Stimulated activated CD4-positive, alpha-beta T cell treated with anti-CD3 and anti-CD28 coated beads, Interleukin-12 subunit alpha, Interleukin-12 subunit beta, amount 100 ng/mL, for 4 hours (primary cell): ENCODE measurements around the gene EPHX1.

Source experiments
- DNase-seq: peaks from one replicate; pipeline ENCODE4 v3.0.0-alpha.2; 2020

The EPHX1 gene

DNA sequence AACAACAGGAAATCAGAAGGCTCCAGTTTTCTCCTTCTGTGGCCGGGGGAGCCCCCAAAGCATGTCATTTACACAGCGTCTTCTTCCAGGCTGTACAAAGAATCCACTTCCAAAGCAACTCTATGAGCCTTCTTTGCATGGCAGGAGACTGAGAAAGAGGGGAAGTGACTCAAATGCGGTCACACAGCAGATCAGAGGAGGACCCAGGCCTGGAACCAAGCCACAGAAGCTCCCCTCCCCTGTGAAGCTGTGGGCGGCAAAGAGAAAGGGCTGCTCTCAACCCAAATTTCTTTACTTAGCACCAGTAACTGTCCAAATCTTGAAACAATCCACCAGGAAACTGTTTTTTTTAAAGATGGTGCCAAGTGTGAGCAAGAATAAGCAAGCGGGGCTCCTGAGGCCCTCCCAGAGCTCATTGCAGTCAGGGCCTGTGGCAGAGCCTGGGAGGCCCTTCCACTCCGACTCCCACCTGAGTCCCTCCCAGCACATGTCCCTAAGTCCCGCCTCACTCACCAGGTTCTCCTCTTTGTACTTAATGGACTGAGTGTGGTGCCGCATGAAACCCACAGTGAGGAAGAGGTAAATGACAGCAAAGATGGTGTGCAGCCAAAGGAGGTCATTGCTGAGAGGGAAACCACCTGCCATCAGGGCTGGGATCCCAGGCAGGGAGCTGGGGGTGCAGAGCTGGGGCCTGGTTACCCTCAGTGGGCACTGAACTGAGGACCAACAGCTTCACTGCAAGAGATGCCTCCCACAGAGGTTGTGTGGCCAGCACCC lies 56.3 kb downstream of the EPHX1 start:
- DNase-seq = peak; percentile 62

DNA sequence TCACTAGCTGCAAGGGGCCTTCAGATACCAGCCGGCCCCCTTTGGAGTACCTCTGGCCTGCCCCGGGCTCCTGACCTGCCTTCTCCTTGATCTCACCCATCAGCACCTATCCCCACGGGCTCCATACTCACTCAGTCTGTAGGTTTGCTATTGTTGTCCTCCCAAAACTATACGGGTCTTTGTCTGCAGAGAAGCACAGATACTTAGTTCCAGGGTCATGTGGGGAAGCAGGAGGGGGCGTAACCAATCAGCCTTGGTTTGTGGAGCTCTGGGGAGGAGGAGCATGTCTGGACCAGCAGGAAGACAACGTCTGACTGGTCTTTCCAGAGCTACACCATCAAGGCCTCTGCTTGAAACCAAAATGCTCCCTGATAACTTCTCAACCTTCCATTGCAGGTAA lies 57.1 kb downstream of the EPHX1 start:
- no peak for DNase-seq

DNA sequence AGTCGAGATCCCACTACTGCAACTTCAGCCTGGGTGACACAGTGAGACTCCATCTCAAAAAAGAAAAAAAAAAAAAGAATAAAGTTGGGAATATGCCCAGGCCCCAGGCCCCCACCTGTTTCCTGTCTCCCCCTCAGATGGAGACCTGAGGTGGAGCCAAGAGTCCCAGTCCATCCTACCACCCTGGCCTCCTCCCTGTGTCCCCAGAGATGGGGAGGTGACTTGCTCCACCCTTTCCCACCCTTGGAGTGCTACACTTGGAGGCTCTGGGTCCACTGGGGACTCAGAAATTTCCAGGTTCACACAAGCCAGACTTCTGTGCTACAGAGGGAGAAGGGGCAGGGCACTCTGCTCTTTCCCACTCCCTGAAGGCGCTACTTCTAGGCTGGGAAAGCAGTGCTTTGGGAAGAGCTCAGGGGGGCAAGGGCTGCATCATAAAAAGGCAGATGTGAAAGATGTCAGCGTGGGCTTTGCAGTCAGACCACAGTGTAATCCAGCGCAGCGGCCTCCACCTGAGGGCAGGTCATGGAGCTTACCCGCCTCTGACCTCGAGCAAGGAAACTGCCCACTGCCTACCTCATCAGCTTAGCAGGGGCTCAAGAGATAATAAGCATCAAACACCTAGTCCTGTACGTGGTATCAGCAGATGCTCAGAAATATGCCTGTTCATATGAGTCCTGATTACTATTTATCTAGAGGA lies 58.9 kb downstream of the EPHX1 start:
- no peak for DNase-seq

DNA sequence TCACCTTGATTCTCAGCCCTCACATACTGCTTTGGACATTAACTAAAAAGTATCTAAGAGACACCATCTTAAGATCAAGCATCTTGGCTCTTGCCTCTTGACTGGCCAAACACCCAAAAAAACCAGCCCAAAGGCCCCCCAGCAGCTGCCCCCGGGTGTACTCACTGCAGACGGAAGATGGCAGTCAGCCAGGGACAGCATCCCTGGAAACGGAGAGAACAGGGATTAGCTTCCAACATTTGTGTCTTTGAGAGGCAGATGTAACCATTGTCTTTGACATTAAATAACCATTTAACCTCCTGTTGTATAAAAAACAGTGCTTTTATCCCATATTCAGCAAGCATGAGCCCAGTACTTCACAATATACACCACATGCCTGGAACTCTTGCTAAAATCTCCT lies 61.0 kb downstream of the EPHX1 start:
- no peak for DNase-seq

DNA sequence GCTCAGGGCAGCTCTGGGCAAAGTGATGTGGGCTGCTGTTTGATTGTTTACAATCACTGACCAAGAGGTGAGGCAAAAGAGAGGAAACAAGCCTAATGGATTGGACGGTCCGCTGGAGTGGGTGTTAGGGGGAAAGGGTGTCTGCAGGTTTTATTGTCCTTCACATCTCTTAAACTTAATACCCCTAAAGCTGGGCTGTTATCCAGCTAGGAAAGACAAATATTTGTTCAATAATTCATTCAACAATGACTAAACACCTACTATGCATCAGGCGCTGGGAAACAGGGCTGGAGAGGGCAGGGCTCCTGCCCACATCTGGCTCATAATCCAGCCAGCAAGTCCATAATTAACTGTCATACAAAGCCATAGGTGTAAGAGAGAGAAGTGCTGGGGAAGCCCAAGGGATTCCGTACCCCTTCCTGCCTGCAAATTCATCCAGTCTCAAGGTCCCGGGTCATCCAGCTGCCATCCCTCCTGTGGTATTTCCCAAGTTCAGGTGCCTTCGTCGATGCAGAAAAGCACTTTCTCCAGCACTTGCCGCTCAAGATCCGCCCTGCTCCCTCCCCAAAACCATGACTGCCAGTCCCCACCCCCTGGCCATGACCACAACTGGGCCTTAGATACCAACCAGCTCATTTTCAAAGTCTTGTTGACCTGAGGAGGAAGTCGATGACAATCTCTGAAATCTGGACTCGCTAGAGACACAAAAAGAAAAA lies 61.6 kb downstream of the EPHX1 start:
- no peak for DNase-seq

DNA sequence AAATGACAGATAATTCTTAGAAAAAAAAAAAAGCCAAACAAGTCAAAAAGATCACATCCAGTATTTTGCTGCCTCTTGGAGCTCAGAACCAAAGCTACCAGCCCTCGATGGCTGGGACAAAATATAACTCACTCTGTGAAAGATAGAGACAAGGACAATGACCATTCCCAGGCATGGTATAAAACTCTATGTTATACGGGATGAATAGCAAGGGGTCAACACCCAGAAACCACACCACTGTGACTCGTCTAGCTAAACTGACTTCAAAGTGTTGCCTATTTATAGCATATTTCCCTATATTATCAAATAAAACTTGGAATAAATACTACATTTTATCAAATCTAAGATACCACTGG lies 62.1 kb downstream of the EPHX1 start:
- DNase-seq = no peak

DNA sequence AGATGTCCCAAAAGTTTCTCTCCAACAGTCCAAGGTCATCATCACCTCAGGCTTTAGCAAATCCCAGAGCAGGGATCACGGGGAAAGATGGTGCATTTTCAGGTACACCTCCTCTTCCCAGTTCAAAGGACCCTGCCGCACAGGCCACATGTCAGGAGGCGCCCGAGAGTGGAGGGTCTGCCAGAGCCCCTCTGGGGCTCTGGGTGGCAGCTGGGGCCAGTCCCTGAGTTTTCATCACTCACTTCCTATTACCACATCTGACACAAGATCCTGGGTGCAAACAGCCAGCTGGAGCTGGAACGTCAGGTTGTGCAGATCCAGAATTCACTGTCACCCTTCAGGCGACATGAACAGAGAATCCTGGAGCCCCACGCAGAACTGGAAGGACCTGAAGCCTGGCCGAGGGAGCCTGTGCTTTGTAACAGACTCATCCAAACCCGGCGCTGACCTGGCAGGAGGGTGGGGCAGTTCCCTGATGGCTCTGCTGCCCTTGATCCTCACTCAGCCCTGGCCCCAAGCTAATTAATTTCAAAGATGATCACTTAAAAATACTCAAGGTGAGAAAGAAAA lies 63.4 kb downstream of the EPHX1 start:
- no peak for DNase-seq

DNA sequence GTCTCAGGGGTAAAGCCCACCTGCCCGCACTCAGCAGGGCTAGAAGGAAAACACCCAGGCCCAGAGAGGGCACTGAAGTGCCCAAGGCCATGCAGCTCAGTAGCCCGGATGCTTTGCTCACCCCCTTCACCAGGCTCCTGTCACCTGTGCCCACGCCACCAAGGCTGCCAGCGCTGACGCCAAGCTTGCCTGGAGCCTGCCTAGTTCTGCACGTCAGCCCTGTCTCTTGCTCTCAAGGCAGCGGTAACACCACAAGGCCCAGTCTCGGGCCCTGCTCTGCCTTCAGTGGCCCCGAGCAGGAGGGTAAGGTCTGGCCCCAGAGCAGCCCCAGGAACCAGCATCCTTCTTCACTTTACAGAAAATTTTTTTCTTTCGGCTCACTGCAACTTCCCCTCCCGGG lies 64.5 kb downstream of the EPHX1 start:
- no peak for DNase-seq

DNA sequence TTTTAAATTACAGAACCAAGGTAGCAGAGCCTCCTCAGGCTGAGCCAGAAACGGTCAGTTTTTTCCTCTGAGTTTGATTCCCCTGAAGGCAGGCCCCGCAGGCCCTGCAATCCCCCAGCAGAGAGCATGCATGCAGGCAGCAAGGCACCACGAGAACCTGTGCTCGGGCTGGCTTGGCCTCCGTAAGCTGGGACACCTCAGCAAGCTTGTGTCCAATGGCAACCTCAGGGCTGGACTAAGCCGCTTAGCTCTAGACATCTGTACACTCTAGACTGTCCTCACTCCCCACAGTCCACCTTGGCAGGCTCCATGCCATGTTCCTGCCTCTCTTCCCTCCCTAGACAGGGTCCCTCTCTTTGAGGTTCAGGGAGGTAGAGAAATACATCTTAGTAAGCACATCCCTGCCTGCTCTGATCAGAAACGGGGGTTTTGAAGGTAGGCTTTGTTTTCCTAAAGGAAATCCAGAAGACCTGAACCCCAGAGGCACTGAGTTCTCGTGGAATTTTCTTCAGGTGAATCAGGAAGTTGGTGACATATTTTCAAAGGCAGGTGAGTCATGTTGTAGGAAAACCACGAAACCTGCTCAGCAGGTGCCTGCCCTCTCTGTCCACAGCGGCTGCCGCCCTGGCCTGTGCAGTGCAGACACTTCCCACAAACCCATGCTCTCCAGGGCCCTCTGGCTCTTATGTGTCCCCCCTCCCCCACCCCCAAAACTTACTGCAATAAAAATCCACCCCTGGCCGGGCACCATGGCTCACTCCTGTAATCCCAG lies 65.3 kb downstream of the EPHX1 start:
- no peak for DNase-seq

DNA sequence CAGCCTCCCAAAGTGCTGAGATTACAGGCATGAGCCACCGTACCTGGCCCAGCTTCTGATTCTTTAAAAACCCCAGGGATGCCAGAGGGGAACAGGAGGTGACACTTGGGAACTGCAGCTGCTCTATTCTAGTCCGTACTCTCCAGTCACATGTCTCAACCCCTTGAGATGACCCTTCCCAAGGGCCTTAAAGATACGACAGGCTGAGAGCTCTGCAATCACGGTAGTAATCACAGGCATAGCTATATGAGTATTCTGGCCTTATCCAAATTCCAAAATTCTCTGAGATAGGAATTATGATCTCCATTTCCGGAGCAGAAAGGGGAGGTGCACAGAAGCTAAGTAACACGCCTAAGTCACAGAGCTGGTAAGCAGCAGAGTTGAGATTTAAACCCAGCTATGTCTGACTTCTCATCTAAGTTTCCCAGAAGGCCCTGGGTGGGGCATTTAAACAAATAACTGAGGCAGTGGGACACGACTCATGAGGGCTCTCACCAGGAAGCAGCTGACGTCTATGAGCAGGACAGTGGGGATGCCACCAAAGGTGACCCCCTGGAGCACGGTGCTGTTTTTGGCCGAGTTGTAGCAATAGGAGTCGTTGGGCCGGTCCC lies 67.1 kb downstream of the EPHX1 start:
- DNase-seq = no peak

DNA sequence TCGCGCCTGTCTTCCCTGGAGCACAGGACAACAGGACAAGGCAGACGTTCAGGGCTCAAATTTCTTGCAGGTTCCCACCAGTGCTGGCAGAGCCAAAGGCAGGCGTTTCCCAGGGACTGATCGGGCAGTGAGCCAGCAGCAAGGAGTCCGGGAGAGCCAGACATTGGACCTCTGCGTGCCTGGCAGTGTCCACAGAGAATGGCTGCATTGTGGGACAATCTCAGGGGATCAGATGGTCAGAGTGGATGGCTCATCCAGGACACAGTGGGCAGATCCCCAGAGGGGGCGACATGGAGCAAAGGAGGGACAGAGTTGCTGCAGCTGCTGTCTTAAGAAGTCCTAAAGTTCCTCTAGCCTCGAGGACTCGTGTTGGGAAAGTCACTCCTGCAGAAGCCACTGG lies 67.7 kb downstream of the EPHX1 start:
- DNase-seq = peak; percentile 35

DNA sequence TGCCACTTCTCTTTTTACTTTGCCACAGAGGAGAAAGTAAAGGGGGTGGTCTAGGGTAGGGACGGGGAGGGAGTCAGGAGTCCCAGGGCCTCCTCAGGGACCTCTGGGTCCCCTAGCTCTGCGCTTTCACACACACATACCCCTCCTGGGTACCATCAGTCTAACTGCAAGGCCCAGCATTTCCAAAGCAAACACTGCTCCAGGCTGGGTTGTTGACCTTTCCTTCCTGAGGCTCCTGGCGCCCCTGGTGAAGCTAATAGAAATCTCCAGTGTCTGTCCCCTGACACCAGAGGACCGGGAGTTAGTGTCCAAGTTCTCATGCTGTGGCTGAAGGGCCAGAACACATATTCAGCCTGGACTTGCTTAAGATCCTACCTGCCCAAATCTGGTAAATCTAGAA lies 68.4 kb downstream of the EPHX1 start:
- DNase-seq = no peak

DNA sequence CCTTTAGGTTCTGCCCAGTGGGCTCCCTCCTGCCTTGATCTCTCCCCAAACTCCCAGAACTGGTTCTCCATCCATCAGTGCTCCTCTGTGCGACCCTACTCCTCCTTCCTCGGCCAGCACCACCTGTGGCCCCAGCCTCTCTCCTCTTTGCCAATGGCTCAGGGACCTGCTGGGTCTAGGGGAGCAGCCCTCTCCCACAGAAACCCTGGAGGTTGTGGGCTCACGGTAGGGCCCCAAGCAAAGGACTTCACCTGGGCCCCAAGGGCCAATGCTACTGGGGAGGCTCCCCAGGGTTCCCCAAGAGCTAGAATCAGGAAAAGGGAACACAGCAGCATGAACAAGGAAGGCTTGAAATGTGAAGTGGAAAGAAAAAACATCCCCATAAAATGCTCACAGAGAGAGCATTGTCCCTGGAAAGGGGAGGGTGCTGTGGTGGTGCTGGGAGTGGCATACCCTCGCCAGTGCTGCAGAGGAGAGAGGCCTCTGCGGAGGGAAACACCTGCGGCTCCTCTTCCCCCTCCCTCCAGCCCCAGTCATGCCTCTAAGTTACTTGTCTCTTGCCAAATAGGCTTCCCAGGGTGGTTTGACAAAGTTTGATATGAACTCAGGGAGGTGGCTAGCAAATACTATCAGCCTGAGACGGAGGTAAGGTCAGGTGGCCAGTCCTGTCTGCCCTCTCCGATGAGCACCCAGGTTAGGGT lies 69.7 kb downstream of the EPHX1 start:
- DNase-seq = no peak

DNA sequence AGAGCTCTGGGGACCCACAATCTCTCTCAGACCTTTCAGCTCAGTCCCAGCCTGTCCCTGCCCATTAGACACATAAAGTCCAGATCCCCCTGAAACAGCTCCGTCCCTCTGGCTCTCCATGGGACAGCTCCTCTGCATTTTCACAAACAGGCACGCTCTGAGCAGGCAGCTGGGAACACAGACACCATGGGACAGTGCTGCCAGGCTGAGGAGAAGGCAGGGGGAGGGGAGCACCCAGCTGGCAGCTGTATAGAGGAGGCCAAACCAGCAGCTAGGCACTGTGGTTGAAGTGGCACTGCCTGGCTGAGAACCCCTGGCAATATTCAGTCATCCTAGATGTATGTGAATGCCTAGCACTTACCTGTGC lies 70.3 kb downstream of the EPHX1 start:
- no peak for DNase-seq

DNA sequence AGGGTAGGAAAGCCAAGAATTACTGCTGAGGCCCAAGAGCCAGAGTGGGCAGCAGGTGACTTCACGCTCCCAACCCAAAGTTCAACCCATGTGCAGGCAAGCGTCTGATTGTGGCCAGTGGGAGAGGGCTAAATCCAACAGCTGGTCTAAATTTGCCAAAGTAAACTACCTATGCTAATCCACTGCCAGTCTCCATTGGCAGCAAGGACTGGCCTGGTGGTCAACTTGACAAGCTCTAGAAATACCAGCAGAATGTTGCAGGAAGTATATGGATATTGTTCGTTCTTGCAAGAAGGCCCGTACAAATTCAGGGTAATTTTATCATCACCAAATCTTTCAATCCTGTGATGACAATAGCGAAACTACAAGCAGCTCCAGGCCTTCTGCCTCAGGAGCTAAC lies 70.7 kb downstream of the EPHX1 start:
- DNase-seq = no peak

DNA sequence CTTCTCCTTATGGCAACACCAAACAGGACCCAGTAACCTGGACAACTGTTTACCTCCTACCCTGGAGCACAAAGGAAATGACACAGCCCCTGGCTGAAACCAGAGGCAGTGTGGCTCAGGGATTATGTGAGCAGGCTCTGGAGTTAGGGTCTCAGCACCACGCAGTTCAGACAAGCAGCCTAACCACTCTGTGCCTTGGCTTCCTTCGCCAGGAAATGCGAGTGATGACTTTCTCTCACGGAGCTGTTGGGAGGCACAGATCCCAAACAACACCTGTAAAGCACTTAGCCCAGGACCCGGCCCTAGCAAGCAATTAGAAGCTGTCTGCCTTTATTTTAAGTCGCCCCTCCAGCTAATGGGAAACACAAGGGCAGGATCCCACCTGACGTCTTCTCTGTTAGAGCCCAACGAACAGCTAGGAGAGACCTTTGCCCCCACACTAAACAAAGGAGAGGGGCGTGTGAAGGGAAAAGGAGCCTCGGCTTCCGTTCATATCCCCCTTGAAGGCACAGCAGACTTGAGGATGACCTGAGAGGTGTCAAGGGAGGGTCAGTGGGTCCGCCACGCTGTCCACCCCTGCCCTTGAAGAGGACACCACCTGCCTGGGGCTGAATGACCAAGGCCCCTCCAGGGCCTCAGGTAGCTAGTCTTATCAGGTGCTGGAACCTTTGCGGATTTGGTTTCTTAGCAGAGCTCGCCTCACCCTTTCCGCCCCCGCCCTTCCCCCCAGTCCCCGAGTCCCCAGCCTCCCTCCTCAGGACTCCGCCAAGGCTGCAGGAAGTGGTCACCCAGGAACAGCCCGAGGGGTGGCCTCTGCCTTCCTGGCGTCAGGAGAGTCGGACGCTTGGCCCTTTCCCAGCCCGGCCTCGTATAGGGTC lies 71.4 kb downstream of the EPHX1 start:
- DNase-seq = peak; percentile 27

DNA sequence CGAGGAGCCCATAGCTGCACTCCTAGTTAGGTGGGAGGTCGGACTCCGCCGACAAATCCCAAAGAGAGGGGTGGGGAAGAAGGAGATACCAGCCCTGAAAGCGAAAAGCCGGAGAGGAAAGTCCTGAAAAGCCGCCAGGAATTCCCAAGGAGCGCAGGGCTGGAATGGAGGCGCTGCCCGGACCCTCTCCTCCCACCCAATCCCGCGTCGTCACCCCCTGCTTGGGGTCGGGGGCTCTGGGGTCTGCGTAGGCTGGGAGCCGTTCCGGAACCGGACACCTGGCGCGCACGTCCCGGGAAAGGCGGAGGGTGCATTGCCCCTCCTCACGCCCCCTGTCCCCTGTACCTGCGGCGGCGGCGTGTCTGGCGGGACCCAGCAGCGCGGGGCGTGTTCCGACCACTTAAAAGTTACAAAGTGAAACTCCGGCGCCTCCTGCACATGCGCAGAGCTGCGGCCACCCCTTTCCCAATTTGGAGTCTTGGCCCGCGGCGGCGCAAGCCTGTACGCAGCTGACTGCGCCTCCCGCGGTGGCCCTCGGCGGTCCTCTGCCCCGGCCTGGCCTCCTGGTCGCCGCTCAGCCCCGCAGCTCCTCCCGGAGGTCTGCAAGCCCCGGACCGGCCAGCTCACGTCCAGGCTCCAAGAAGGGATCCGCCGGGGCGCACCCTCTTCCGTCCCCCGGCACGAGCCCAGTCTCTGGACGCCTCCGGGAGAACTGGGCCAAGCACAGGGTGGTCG lies 72.2 kb downstream of the EPHX1 start, which contains the start of gene TMEM63A:
Gene TMEM63A (minus strand): TSS at position 422 of the 735 bp plus-strand sequence. CDS start 4,800 bp downstream, outside the sequence.
- peak; percentile 84 for DNase-seq

DNA sequence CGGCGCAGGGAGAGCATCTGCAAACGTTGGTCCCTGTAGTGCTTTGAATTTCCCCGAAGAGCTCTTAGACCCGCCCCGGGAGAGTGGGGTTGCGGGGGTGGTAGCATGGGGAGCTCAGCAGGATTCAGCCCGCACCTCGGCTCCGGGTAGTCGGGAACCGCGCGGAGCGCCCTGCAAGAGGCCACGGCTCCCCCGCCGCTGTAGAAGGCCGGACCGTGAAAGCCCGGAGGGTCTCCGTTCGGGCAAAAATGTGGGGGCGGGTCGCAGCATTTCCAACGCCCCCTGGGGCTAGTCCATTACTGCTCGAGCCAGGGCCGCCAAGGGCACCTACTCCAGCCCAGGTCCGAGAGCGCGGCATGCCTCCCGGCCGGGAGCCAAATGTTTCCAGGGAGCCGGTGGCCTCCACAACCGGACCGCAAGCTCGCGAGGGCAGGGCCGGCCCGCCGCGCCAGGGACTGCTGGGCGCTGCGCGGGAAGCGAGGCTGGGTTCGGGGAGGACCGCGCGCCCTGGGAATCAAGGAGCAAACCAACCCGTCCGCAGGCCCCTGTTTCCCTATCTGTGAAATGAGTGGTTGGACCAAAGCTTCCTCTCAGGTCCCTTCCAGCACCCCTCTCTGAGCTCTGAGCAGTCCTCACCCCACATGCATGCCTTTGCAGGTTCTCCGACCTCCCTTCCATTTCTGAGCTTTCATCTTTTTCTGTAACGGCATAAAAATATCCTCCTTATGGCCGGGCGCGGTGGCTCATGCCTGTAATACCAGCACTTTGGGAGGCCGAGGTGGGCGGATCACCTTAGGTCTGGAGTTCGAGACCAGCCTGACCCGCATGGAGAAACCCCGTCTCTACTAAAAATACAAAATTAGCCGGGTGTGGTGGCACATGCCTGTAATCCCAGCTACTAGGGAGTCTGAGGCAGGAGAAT lies 73.0 kb downstream of the EPHX1 start:
- DNase-seq = peak; percentile 40
